ENCODE results near the gene WDR7.

Gene WDR7

DNA sequence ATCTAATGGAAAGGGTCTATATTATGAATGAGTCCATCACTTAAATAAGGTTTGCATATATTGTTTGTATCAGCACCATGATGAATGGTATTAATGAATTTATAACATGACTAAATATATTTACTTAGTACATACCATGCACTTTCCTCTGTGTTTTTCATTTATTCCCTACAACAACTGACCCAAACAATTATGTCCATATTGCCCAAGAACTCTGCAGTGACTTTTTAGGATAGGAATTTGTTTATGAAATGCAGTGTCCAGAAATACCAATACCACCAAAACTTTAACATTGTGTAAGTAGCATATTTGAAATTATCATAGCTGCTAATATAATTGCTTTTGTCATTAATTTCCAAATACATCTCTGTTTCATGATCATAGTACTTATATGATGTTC is 119.7 kb downstream of the WDR7 start:
- DNase-seq, result no peak
- intact Hi-C loops (cut with DNase I), result no loop called here

DNA sequence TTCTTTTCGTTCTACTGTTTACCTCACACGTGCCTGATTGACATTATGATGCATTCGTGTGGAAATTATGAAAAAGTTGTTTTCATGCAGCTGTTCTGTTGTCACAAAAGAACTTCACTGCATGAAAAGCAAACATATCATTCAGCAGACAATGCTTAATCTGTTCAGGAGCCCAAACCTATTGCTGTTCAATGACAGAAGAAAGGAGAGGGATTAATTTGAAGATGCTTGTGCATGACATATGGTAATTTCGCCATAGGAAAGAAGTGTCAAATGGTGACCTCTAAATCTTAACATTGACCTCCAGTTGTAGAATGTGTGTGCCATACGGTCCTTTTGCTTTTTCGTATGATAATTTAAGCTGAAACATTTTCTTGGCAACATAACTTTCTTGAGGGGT is 124.5 kb downstream of the WDR7 start:
- DNase-seq, result no peak
- intact Hi-C loops (cut with DNase I), result no loop called here

DNA sequence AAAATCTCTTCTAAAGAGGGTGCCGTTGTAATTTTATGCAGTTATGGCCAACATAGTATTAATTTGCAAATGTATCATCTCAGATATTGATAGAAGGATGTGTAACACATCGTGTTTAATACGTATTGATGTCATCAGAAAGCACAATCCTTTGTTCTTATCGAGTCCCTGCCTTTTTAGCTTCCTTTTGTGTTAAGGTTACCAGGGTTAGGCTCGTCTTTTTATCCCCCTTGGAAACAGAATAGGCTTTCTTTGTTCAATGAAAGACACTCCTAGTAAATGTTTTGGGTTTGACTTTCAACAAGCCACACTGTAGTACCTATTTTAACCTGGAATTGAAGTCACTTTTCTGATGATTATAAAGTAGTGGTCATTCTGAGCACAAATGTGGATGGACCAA is 136.2 kb downstream of the WDR7 start:
- no peak for DNase-seq
- intact Hi-C loops (cut with DNase I), result no loop called here

DNA sequence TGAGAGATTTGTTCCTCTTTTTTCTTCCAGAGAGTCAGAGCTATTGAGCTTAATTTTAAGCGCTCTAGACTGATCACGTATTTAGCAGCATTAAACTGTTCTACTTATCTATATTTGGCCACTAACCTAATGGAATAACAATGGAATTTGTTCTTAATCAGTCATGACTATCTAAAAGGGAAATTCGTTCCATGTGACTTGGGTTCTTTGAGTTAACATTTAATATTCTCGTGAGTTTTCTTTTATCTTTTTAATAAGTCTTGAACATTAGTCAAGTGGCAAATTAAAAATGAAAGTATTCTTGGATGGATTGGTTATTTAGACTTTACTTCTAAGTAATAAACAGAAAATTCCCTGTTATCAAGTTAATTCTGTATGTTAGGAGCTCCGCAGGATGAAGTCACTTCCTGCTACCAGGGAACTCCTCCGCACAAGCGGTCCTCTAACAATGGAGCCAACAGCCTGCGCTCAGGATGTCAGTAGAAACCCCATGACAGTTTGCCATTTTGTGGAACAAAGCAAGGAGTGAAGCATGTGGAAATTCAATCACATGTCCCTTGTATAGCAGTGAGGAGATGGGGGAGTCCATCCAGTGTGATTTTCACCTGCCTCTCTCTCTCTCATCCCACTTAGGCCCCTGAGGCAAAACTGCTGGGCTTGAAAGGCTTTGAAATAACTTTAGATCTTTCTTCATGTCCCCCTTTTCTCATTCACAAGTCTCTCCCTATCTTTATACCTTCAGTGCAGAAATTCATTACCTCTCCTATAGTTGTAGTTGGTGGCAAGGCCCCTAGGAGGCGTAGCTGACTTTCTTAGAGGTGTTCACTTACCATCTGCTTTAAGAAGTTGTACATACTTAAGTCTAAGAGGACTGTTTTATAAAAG is 138.1 kb downstream of the WDR7 start:
- intact Hi-C loops (cut with DNase I), result no loop called here
- no peak for DNase-seq

DNA sequence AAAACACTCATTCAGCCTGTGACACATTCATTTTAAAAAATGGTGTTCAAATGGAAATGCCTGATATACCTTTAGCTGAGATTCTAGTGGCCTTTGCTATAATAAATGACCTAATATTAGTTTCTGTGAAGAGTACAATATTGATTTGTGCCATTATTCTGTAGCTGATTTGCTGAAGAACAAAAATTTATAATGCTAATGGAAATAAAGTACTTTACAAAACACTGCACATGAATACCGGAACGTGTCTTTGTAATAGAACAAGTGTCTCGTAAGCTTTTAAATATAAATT is 138.7 kb downstream of the WDR7 start:
- no peak for DNase-seq
- intact Hi-C loops (cut with DNase I), result no loop called here

DNA sequence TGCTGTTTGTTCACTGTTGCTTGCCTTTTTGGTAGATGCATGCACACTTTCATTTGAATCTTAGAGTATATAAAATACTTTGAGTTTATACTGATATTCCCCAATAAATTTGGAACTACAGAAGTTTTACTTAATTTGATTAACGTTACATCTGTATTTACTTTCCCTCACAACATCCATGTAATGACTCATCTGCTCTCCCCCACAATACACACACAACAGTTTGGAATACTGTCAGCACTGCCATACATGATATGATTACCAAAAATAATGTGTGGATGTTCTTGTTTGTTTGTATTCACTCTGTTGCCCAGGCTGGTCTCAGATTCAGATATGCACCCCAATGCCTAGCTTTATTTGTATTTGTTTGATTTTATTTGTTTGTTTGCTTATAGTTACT is 144.2 kb downstream of the WDR7 start:
- intact Hi-C loops (cut with DNase I), result no loop called here
- DNase-seq, result no peak

DNA sequence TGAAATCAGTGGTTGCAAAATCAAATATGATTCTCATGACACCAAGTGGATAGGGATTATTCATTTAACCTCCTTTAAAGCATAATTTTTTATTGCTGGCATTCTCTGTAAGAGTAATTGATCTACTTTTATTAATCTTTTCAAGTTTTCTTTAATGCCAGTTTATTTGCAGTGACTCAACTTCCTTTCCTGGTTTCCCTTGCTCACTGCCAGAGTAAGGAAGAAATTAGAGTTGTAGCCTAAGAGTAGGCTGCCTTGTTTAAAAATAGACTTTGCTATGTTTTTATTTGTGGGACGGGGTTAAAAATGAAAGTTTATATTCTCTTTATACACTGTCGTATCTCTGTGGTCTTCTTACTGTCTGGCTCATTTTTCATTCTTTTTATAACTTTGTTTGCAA is 148.6 kb downstream of the WDR7 start:
- no peak for DNase-seq
- intact Hi-C loops (cut with DNase I), result no loop called here

DNA sequence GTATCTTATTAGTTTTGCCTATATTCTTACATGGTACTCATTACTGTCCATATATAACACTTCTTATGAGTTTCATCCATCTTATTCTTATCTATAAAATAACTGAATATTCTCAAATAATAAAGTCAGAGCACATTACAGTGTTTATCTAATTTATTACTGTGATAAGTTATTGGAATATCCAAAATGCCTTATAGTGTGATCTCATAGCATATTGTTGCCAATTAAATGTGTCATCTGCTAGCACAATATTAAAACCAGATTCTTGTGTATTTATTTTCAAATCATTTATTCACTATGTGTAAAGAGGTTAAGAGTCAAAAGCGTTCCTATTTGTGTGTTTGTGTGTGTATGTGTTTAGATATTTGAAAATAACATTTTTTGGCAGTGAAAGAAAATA is 151.9 kb downstream of the WDR7 start:
- no peak for DNase-seq
- intact Hi-C loops (cut with DNase I), result no loop called here

DNA sequence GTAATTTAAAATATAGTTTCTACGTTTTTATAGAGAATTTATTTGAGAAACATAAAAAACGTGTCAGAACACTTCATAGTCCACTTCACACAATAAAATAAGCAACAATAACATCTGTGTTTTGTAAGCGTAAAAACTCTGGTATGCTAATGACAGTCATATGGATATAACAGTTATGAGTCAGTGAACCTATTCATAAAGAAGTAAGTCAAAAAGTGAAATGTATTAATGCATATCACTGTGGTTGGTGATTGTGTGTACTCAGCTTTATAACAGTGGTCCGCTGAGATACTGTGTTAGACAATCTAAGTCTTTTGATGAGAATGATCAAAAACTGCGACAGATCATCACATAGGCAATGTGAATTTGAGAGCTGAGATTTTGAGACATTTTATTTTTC is 153.2 kb downstream of the WDR7 start:
- intact Hi-C loops (cut with DNase I), result no loop called here
- no peak for DNase-seq

DNA sequence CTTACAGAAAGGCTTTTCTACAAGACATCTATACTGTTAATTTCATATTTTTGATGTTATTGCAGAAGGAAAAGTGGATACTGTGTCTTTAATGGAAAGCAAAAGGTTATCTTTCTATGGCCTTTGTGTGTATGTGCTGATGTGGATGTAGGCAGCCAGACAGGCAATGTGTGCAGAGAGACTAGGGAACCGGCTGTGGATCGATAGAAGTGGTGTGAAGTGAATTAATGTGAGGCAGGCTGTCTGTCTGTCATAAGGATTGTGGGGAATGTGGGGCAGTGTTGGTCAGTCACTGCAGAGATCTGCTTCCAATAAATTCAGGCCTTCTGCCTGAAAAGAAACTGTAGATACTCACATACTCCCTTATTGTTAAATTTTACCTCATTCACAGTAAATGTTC is 156.7 kb downstream of the WDR7 start:
- no peak for DNase-seq
- intact Hi-C loops (cut with DNase I), result no loop called here

DNA sequence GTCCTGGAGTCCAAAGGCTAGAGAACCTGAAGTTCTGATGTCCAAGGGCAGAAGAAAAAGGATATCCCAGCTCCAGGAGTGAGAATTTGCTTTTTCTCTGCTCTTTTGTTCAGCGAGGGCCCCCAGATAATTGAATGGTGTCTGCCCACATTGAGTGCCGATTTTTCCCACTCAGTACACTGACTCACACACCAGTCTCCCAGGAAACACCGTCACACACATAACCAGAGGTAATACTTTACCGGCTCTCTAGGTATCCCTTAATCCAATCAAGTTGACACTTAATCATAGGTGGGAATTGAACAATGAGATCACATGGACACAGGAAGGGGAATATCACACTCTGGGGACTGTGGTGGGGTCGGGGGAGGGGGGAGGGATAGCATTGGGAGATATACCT is 161.5 kb downstream of the WDR7 start:
- DNase-seq, result peak in 23 of 42 donors; percentile 9 to 69 (median 28)
- intact Hi-C loops (cut with DNase I), result no loop called here

DNA sequence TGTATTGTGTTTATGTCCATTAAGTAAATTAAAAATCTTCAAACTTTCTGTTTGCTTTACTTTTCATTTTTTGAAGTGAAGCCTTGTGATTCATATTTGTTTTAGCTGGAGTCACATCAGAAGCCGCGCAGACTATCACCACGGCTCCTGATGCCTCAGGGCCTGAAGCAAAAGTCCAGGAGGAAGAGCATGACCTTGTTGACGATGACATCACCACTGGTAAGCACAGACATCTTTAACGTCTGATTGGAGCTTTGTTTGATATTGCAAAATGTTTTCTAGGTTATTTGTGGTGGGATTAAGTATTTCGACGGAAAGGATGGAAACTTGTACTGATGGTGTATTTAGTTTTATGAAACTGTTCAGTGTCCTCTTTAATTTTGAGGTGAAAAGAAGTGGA is 164.8 kb downstream of the WDR7 start:
- intact Hi-C loops (cut with DNase I), result no loop called here
- no peak for DNase-seq

DNA sequence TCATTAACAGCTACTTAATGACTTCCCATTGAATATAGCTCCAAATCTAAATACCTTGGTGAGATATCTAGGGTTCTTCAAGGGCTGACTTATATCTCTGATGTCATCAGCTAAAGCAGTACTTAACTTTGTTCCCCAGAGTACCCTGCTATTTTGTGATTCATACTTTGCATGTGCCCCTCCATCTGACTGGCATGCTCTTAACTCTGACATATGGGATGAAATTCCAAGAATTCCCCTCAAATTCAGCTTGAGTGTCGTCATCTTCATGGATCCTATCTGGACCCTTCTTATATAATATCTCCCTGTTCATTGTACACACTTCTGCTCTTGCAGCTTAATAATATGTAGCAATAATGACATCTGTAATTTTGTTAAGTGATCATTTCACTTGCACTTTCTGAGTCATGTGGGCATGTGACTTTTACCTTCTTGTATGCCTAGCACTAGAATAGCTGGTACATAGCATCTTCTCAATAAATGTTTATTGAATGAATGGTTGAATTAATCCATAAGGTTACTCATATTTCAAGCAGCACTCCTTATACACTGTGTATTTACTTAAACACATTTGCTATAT is 172.9 kb downstream of the WDR7 start:
- no peak for DNase-seq
- intact Hi-C loops (cut with DNase I), result no loop called here

DNA sequence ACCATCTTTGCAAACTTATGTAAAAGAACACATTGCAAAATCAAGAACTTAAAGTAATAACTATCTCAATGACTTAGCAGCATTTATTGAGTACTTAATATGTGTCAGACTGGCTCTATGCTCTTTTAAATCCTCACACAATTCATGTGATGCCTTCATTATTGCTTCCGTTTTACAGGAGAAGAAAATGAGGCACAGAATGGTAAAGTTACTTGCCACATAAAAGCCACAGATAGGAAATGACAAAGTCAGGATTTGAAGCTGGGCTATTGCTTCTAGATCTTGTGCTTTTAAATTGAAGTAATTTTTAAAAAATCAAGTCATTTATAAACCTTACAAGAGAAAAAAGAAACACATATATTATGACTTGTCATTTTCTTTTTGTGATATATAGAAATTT is 174.2 kb downstream of the WDR7 start:
- no peak for DNase-seq
- intact Hi-C loops (cut with DNase I), result no loop called here

DNA sequence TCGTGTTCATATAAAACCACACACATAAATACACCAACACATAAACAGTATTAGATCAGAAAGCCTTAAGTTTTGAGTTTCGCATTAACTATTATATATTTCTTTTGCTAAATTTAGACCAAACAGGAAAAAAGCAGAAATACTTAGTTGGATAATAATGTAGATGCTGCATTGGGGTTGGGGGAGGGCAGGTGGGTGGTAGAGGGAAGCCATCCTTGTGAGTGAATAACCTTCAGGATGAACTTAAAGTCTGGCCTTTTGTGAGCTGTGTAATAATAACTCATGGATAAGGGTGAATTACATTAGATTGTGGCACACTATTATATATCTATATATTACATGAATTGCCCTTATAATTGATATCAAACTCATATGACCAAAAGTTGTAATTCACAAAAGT is 174.7 kb downstream of the WDR7 start:
- DNase-seq, result no peak
- intact Hi-C loops (cut with DNase I), result no loop called here

DNA sequence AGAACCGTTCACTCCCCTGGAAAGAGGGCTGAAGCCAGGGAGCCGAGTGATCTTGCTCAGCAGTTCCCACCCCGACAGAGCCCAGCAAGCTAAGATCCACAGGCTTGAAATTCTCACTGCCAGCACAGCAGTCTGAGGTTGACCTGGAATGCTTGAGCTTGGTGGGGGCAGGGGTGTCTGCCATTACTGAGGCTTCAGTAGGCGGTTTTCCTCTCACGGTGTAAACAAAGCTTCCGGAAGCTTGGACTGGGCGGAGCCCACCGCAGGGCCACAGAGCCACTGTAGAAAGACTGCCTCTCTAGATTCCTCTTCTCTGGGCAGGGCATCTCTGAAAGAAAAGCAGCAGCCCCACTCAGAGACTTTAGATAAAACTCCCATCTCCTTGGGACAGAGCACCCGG is 180.8 kb downstream of the WDR7 start:
- DNase-seq, result no peak

DNA sequence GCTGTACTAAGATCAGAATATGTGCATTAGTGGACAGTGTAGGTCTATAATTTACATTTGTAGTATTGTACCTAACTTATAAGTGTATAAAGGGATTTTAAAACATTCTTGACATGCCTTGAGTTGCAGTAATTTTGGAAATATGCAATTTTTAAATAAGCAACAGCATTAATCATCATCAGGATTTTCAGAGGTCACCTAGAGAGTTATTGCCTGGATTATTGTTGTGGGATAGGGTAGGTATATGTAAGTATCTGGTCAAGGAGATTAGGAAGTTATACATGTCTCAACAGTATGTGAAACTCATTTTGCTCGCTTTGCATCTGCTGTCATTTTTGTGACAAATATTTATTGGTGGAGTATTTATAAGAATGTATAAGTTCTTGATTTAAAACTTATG is 184.2 kb downstream of the WDR7 start:
- intact Hi-C loops (cut with DNase I), result no loop called here
- DNase-seq, result no peak

More for the DNA sequence above, 180.8 kb downstream of the WDR7 start:
- intact Hi-C loops (cut with DNase I), result no loop called here

DNA sequence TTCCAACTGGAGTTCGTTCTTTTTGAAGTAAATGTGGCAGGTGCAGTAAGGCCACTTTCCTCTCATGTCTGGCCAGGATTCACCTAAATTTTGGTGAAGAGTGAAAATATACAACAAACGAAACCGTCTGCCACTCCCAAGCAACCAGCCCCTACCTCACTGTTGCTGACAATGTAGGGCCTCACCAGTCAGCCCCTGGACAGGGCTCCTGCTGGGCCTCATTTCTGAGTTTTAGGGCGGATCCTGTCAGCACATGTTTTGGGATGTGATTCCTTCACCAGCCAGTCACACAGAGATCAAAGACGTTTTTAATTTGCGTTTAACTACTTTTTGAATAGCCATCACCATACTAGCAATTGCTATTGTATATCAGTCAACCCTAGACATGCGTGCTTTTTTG is 185.0 kb downstream of the WDR7 start:
- intact Hi-C loops (cut with DNase I), result no loop called here
- no peak for DNase-seq

DNA sequence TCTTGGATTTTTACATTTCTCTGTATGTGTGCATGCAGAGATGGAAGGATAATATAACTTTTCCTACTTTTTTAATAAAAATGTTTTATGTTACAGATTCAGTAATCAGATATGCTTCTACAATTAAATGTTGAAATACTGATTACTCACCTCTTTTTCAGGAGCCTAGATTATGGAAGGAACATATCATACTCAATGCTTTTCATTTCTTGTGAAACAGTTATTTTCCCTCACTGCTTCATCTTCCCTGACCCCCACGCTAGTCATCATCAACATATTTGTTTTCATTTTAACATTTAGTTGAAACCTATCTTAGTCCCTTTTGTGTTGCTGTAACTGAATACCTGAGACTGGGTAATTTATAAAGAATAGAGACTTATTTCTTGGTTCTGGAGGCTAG is 190.7 kb downstream of the WDR7 start:
- no peak for DNase-seq
- intact Hi-C loops (cut with DNase I), result no loop called here

DNA sequence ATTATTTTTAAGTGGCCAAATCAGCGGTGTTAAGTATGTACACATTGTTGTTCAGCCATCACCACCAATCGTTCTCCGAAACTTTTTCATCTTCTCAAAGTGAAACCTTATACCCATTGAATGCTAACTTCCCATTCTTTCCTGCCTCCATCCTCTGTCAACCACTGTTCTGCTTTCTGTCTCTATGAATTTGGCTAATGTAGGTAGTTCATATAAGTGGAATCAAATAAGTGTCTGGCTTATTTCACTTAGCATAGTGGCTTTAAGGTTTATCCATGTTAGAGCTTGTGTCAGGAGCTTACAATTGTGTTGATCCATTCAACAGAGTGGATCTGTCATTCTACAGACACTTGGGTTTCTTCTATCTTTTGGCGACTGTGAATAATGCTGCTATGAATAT is 192.1 kb downstream of the WDR7 start:
- intact Hi-C loops (cut with DNase I), result no loop called here
- no peak for DNase-seq

DNA sequence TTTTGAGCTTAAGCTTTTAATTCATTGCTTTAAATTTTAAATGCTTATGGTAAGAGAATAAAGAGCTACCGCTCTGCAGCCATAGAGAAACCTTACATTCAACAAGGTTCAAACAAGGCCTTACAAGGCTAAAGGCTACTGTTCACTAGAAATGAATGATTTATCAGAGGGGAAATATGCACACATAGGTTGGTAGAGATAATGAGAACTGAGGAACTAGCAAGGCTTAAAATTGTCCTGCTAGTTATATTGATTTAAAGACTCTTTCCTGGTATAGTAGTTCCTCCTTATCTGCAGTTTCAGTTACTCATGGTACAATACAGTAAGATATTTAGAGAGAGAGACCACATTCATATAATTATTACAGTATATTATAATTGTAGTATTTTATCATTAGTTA is 193.4 kb downstream of the WDR7 start:
- intact Hi-C loops (cut with DNase I), result no loop called here
- no peak for DNase-seq

All from head of caudate nucleus (tissue), 42 donors.